PFSK-1 (cell line): ENCODE results near the gene SAP30L.

Experiments used
- POLR2AphosphoS5 ChIP-seq: IDR thresholded peaks from 2 replicates; pipeline ENCODE4 v1.6.1; 2012; ENCODE audit warnings: low read depth, mild to moderate bottlenecking, control low read depth, low read length, moderate library complexity
- SIN3A ChIP-seq: IDR thresholded peaks from 2 replicates; pipeline ENCODE4 v1.6.1; 2012; ENCODE audit warnings: mild to moderate bottlenecking, low read length, moderate library complexity, borderline replicate concordance; ENCODE audit not compliant: insufficient read depth
- TAF1 ChIP-seq: IDR thresholded peaks from 2 replicates; pipeline ENCODE4 v1.6.1; 2012; ENCODE audit warnings: low read length, control low read depth, borderline replicate concordance; ENCODE audit not compliant: insufficient read depth
- TF ChIP-seq, protein P1 (sequence below), 2 experiments: IDR thresholded peaks; 2 replicates each; pipeline versions ENCODE4 v1.6.1 to v1.8.0; 2011 to 2012; ENCODE audit warnings: low read depth in 2 of 2, low read length in 2 of 2, control low read depth in 1 of 2, inconsistent platforms in 1 of 2, mild to moderate bottlenecking in 1 of 2, moderate library complexity in 1 of 2; ENCODE audit not compliant: insufficient read depth in 1 of 2

DNA sequence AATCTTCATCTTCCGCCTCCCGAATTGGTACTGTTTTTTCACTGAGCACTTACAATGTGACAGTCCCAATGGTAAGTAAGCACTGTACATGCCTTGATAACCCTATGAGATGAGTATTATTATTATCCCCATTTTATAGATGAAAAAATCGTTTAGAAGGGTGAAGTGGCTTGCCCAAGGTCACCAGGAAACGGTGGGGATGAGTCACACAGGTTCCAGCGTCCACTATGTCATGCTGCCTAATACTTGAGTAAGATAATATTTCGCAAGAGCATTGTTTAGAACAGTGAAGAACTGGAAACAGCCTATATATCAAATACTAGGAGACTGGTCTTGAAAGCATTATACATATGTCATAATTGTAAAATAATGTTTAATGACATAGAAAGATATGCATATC is 19.4 kb downstream of the SAP30L start:
- TF ChIP-seq TAF1 (no peak), SIN3A (no peak), POLR2AphosphoS5 (no peak)
- TF ChIP-seq, protein P1, sequence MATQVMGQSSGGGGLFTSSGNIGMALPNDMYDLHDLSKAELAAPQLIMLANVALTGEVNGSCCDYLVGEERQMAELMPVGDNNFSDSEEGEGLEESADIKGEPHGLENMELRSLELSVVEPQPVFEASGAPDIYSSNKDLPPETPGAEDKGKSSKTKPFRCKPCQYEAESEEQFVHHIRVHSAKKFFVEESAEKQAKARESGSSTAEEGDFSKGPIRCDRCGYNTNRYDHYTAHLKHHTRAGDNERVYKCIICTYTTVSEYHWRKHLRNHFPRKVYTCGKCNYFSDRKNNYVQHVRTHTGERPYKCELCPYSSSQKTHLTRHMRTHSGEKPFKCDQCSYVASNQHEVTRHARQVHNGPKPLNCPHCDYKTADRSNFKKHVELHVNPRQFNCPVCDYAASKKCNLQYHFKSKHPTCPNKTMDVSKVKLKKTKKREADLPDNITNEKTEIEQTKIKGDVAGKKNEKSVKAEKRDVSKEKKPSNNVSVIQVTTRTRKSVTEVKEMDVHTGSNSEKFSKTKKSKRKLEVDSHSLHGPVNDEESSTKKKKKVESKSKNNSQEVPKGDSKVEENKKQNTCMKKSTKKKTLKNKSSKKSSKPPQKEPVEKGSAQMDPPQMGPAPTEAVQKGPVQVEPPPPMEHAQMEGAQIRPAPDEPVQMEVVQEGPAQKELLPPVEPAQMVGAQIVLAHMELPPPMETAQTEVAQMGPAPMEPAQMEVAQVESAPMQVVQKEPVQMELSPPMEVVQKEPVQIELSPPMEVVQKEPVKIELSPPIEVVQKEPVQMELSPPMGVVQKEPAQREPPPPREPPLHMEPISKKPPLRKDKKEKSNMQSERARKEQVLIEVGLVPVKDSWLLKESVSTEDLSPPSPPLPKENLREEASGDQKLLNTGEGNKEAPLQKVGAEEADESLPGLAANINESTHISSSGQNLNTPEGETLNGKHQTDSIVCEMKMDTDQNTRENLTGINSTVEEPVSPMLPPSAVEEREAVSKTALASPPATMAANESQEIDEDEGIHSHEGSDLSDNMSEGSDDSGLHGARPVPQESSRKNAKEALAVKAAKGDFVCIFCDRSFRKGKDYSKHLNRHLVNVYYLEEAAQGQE (IDR thresholded peaks at IDR 0.05; ENCODE audit: insufficient read depth in 1 of 2, low read depth in 2 of 2, low read length in 2 of 2), result no peak
